HG03460 (cell line): ENCODE measurements around the gene ANO2.
"Not testable (repeated sequence)": the region's sequence is repeated elsewhere in the genome, so short reads cannot be mapped to it uniquely, and the experiment has no call there.

Experiments used
- ATAC-seq: cut with Tn5 transposase; IDR thresholded peaks from one replicate; pipeline ENCODE4 v1.9.1; 2021; ENCODE audit not compliant: unreplicated experiment

The ANO2 gene

DNA sequence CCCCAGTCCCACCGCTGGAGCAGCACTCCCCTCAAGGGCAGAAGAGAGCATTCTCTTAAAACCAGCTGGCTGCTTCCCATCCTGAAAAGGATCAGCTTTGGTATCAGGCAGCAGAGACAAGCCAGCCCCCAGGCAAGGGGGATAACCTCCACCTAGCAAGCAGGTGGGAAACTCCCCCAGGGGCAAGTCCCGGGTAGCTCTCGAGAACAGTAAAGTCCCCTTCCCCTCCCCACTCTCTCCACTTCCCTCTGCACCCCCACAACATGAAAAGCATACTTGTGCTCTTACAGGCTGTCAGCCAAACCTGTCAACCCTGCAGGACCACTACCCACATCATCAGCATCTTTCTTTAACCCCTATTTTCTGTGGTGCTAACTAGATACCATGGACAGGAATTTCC lies 259.1 kb downstream of the ANO2 start:
- no peak for ATAC-seq

DNA sequence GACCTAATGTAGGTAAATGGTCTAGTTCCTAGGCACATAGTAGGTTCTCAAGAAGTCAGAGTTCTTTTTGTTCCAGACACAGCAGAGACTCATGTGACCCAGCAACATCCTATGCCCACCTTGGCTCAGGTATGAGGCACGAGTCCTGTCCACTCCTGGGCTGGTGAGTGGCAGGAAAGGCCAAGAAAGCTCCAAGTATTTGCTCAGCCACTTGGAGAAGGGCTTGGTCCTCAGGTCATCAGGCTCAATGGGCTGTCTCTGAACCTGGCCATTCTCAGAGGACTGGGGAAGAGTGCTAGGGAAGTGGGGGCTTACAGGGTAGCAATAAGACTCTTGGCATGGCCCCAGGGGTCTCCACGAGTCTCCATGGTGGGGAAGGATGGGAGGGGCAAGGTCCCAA lies 260.1 kb downstream of the ANO2 start:
- no peak for ATAC-seq

DNA sequence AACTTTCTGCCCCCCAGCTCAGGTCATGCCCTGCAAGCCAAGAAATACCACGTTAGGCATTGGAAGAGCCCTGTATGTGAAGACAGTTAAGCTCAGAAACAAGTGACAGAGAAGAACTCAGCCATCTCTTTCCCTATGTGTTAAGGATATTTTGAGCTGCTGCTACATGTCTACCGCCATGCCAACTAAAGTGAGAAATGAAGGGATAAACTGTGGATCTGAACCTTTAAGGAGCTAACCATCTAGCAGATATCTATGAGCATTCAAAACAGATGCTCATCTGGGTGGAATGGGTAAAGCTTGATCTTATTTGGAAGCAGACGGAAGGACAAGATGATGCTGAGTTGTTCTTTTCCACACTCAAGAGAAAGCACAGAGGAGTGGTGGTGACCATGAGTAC lies 262.5 kb downstream of the ANO2 start:
- no peak for ATAC-seq

DNA sequence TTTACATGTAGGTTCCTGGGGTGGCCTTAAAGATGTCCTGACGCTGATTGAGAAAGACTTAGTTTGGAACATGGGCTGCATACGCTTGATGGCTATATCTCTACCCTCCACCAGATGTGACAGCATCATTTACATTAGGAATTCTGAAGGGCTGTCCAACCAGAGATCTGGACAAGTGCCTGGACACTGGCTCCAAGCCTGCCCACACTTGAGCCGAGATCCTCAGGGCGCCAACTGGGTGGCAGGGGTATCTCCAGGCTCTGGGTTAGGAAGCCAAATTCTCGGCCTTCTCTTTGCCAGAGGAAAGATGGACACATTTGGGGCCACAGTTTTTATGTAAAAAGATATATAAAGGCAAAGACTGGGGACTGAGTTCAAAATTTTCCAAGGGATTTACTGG lies 266.9 kb downstream of the ANO2 start:
- ATAC-seq = no peak

DNA sequence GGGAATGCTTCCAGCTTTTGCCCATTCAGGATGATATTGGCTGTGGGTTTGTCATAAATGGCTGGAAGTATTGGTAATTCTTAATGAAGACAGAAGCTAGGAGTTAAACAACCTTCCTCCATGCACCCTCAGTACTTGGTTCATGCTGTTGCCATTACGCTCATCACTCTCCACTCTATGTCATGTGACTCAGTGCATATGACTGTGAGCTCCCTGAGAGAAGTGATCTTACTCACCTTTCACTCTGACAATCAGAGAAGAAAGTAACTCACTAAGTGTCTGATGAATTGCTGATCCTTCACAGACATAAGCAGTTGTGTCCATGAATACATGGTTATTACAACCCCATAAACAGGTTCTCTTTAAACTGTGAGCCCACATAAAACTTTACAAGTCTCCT lies 275.4 kb downstream of the ANO2 start:
- not testable (repeated sequence) for ATAC-seq

DNA sequence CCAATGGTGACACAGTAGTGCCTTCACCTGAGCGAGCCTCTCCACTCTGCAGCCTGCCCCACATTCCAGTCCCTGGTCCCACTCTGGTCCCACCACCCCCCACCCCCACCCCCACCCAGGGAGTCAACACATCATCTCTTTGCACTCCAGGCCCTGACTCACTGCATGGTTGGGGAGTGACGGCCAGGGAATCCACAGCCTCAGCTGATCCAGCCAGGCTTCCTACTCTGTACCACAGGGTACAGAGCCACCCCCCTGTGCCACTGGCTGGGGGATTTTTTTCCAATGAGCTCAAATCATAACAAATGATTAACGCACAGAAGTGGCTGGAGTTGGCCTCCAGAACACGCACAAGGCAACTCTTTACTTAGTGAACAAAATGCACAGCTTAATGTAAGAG lies 279.4 kb downstream of the ANO2 start:
- ATAC-seq = no peak

DNA sequence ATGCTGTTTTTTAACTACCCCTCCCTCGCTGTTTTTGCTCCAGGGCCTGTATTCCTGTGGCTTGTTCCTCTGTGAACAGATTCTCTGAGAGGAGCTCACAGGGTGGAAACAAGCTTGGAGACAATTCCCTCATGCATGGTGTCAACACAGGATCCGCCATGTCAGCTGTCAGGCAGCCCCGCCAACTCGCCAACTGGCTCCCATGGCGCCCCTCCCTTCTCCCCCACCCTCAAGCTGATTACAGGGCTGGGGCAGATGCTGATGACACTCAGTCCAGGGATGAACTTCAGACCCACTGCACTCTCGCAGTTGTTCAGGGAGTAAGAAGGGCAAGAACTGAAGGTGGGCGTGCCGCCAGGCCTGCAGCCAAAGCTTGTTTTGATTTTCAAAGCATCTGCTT lies 283.2 kb downstream of the ANO2 start:
- ATAC-seq = no peak

DNA sequence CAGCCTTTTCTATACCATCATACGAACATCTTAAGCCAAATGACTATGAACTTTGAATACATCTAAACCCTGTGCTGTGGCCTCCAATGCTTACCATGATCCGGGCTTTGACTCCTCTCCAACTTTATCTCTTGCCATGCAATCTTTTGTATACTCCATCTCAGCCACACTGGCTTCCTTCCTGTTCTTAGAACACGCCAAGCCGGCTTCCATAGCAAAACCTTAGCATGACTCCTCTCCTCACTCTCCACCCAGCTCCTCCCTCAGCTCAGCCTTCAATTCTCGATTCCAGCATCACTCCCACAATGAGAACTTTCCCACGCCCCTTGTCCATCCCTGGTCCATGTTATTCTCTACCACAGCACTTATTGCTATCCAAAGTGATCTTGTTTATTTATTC lies 284.8 kb downstream of the ANO2 start:
- ATAC-seq = no peak

DNA sequence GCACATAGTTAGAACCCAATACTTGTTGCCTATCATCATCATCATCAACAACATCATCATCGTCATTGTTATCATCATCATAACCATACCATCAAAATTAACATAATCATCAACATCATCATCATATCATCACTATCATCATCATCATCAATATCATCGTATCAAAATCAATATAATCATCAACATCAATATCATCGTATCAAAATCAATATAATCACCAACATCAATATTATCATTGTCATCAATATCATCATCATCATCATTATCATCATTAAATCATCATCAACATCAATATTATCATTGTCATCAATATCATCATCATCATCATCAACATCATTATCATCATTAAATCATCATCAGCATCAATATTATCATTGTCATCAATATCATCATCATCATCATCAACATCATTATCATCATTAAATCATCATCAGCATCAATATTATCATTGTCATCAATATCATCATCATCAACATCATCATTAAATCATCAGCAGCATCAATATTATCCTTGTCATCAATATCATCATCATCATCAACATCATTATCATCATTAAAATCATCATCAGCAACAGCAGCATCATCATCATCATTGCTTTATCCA lies 286.6 kb downstream of the ANO2 start:
- not testable (repeated sequence) for ATAC-seq

DNA sequence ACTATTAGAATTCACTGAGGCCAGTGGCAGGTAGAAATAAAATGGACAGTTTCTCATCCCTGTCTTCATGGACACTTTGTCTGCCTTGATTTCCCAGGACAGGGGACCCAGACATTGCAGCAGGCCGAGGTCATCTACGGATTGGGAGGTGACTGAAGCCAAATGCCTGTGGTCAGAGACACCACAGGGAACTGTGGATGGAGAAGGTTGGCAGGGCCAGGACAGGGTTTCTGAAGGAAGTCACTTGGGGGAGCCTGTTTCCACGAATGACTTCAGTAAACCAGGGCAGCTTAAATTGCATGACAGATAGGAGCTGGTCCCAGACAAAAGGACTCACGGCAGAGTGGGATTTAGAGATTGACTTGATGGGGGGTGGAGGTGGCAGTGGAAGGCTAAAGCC lies 288.2 kb downstream of the ANO2 start:
- ATAC-seq = no peak

DNA sequence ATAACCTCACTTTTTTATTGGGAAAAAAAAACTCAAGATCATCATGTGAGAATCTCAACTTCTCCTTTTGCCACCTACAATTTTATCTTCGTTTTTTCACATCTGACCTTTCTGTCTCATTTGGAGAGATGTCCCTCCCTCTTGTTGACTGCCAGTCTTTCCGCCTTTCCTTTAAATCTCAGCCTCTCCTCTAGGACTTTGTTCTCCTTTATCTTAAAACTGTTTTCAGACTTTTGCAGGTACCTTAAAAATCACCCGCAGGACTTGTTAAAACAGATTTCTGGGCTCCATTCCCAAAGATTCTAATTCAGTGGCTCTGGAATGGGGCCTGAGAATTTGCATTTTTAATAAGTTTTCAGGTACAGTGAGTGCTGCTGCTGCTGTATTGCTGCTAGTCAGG lies 289.9 kb downstream of the ANO2 start:
- no peak for ATAC-seq

DNA sequence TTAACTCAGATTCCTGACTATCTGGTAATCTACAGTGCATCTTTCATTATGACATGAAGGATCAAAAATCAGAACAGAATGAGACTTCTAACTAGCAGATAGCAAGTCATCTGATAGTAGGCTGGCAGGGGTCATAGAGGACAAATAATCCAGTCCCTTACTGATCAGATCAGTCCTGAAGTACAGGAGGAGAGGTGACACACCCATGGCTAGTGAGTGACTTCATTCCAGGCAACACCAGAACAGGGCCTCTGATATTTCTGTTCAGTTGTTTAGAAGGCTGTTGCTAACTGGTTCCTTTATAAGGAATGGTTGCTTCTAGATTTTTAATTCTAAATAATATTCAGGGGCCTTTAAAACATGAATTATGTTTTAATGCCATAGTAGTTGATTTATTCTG lies 291.0 kb downstream of the ANO2 start:
- ATAC-seq = no peak

DNA sequence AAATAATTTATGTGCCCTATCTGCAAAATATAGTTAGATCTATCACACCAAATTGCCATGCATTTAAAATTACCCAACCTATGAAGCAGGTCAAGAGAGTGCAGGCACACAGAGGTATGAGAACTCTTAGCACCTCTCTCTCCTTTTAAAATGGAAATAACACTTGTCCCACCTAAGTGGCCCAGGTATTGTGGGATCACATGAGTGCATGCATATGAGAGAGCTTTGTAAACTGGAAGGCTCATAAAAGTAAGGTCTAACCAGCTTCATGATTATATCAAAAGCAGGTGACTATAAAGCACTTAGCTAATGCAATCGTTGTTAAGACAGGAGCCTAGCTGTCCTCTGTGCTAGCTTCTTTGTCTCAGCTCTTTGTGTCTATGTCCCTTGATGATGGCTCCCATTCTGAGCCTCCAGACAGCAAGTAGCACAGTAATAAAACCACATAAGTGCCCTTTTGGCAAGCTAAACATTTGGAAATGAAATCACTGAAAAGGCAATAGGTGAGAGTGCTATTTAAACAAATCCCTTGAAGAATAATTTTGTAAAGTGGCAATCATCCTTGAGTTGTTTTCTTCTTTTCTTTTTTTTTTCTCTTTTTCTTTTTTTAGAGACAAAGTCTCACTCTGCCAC lies 294.1 kb downstream of the ANO2 start:
- no peak for ATAC-seq

DNA sequence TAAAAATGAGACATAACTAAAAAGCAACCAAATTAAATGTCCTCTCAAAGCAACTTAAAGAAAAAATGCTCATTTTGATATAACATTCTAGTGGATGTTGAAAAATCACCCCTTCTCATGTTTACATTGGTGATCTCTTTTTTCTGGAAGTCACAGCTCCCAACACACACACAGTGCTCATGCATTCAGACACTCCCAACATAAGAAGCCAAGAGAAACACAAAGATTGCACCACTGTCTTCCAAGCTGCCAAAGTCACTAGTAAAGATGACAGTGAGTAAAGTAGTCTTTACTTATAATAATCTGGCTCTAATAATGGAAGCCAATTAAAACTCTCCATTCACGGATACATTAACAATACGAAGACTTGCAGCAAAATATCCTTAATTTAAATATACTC lies 294.8 kb downstream of the ANO2 start:
- no peak for ATAC-seq

DNA sequence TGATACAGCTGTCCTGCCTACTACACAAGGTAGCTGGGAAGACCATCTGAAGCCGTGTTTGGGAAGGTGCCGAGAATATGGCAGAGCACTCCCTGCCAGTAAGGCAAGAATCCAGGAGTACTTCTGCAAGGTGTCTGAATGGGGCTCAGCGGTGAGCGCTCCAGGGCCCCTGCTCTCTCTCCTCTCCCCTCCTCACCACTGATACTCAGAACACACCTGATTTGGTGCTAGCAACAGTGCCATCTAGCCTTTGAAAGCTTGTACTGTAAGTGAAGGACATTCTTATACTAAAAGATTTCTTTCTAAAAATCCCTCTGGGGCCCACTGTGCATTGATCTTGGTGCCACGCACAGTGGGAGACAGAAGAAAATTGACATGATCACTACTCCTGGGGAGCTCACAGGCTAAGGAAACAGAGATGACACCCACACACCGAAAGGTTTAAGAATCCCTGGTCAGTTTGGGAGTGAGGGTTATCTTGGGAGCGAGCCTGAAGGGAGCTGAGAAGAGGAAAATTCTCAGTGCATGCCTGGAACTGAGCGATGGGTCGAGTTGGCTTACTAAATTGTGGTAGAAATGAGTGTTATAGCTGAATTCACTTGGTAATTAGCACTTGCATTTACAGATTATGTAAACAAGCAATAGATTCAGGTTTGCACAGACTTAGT lies 296.2 kb downstream of the ANO2 start:
- ATAC-seq = no peak

DNA sequence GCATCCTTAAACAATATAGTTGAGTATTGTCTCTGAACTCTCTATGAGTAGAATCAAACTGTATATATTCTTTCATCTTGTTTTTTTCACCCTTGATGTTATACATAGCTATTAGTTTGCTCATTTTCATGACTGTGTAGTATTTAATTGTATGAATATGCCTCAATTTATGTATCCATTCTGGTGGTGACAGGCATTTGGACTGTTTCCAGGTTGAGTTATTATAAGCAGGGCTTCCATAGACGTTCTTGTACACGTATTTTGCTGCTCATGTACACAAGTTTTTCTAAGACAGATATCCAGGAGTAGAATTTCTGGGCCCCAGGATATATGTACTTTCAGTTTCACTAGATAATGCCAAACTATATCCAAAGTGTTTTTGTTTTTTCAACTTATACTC lies 301.8 kb downstream of the ANO2 start:
- ATAC-seq = no peak

DNA sequence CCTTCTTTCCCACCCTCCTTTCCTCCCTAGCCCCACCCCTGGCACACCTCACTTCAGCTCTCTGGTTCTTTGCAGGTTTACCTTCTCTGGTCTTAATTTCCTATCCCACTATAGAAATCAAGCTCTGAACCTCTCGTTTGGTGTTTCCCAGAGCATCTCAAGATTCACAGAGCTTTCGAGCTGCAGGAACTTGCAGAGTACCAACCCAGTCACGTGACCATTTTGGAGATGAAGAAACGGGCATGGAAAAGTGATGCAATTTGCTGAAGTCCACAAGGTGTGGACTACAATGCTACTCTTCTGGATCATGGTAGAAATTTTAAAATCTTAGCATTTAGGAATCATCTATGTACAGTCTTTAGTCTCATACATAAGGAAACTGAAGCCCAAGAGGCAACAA lies 307.4 kb downstream of the ANO2 start:
- no peak for ATAC-seq

DNA sequence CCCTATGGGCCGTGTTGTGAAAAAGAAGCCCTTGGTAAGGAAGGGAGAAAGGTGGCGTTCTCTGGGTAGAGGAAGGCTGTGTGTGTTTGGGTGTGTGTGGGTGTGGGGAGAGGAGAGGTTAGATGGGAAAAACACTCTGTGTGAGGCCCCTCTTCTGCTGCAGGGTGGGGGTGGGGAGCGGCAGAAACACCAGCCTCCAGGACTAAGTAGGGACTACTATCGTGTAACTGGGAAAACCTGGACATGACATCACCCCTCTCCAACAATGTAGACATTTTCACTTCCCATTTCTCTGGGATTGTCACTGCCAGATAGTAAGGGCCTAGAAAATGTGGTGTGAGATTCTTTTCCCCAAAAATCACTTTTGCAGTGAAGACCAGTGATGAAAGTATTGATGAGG lies 308.2 kb downstream of the ANO2 start:
- no peak for ATAC-seq

DNA sequence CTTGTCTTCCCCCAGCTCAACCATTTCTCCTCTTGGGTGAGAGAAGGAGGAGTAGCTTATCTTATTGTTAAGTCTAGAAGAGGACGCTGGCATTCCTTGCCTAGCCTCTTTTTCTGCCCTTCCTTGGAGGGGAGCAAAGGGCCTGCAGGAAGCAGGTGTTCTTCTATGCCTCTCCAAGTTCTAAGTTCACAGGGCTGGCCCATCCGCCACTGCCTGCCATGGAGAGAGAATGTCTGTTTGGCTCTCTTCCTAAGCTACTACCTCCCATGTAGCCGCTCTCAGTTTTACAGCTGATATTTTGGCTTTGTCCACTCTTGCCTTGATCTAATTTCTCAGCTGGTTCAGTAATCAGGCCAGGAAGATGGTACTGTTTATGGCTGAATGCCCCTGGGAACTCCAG lies 312.0 kb downstream of the ANO2 start:
- ATAC-seq = no peak

DNA sequence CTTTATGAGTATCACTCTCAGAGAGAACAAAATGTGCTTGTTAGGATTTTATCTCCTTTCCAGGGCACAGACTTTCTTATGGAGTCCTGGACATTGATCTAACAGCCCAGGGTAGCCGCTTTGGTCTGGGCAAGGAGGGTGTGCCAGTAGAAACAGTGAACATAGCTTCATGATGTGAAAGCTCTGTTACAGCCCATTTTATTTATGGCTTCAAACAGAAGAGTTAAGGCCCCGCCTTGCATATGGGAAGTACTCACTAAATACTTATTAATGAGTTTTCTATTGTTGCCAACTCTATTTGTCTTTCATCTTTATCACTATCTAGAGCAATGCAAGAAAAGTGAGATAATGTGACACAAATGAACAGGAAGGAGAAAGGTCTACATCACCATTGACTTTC lies 312.6 kb downstream of the ANO2 start:
- no peak for ATAC-seq

DNA sequence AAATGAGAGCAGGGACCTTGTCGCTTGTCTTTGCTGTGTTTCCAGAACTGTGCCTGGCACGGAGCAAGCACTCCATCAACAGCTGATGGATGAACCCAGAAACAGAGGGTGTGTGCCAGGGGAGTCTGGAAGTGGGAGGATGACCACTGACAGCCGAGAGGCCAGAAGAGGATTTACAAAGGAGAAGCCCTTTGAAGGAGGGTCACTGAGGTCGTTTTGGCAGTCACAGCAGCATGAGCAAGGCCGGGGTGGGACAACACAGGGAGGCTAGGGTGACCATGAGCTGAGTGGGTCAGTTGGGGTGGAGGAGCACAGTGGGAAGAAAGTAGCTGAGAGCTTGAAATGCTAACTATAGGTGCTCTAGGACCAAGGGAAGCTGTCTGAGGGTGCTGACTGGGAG lies 313.6 kb downstream of the ANO2 start:
- ATAC-seq = no peak

DNA sequence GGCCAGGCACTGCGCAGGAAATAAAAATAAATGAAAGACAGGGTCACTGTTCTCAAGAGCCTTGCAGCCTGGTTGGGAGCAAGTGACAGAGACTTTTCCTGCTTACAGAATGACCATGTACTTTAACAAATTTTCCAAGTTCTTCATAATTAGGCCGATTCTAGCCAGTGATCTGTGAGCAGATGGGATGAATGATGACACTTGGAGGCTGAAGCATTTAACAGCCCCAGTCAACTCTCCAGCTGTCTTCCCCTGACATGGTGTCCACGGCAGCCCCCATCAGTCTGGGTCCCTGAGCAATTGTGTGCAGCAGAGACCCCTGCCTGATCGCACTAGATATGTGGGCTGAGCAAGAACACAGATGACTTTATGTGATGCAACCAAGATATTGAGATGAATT lies 314.3 kb downstream of the ANO2 start:
- no peak for ATAC-seq

DNA sequence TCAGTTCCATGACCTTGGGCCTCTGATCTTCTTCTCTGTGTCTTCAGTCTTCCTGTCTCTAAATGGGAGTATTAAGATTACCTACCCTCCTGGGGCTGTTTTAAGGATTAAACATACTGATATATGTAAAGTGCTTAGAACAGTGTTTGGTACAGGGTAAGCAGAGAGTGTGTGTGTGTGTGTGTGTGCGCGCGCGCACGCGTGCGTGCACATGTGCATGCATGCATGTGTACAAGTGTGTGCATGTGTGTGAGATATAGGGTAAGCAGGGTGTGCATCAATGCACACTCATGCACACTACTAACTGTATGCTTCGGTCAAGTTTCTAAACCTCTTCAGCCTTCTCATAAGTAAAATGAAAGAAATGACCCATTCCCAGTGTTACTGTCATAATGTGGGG lies 316.6 kb downstream of the ANO2 start:
- no peak for ATAC-seq
